Measurements from ENCODE around the gene TGFA.

- TF ChIP-seq EZH2 (IDR thresholded peaks at IDR 0.05; ENCODE audit: low read length, missing control alignments) (no peak), CTCF (conservative IDR thresholded peaks at IDR 0.05 in 1 of 2, IDR thresholded peaks at IDR 0.05 in 1 of 2; ENCODE audit: low read depth in 1 of 2, low read length in 2 of 2) (no peak)
These were observed 55.1 kb downstream of the TGFA start for GRCh38 chr2:70498528-70498927.

Data from fibroblast of lung (primary cell).